ENCODE measurements around the gene CYTH1. TPM values are rescaled to one million over a fixed set of nuclear protein-coding genes. Genes with fewer than 3 reads are reported as not detected.
A peak's percentile ranks its signal among the peaks of the same experiment; 100 is the strongest.

The CYTH1 gene
- total and polyA plus RNA-seq, 2 donors (not counting 1 experiment from before 2014, with no cell fraction given) = 255 to 353 TPM

GRCh38 chr17:78735832-78736525, 46.1 kb downstream of the CYTH1 start:
- ATAC-seq (ENCODE audit: low read depth) = peak; percentile 31
- peak overlapping the region; percentile 89 for H3K27ac Mint-ChIP-seq
- ChIA-PET CTCF (interaction anchor here (0.6 to 7.0 kb wide), 16 partner anchors 10 to 105 kb away, joined by 3 to 65 read pairs (median 6); no protein-coding TSS in a partner anchor), POLR2A (interaction anchor here (0.5 to 2.3 kb wide), 9 partner anchors 14 to 75 kb away, joined by 3 to 10 read pairs (median 6); no protein-coding TSS in a partner anchor)
- Histone ChIP-seq H3K36me3 (replicated peaks in 1 of 2; ENCODE audit: control extremely low read depth in 1 of 2, control insufficient read depth in 1 of 2, extremely low read depth in 1 of 2, insufficient read depth in 2 of 2, low read length in 1 of 2) (peaks cover 3 to 10% of the 10 kb centered on the region in 2 experiments), H3K4me2 (replicated peaks; ENCODE audit: low read depth, low read length, poor library complexity, severe bottlenecking) (peak overlapping the region; percentile 81), H3K4me3 (ENCODE audit: control extremely low read depth in 1 of 5, extremely low read depth in 1 of 5, insufficient read depth in 1 of 5, low read depth in 2 of 5, low read length in 4 of 5) (peak overlapping the region; percentile 79 to 100 (median 85)), H3K27ac (ENCODE audit: low read length in 2 of 2) (peak overlapping the region; percentile 80 to 95), H3K4me1 (ENCODE audit: control insufficient read depth in 2 of 2, insufficient read depth in 2 of 2, low read length in 2 of 2) (peaks cover 78 to 82% of the 10 kb centered on the region in 2 donors), H2AFZ (ENCODE audit: insufficient read depth, low read depth, low read length, poor library complexity, severe bottlenecking) (peak overlapping the region; percentile 35), H3K9me3 (ENCODE audit: control extremely low read depth in 1 of 3, control insufficient read depth in 2 of 3, insufficient read depth in 1 of 3, low read length in 2 of 3) (no peaks in the 10 kb centered on the region), H3K27me3 (replicated peaks in 1 of 4; ENCODE audit: control extremely low read depth in 1 of 4, control insufficient read depth in 3 of 4, insufficient read depth in 4 of 4, low read length in 3 of 4) (no peaks in the 10 kb centered on the region), H3K9ac (ENCODE audit: low read length) (peak overlapping the region; percentile 95), H4K20me1 (ENCODE audit: control insufficient read depth, insufficient read depth, low read length, poor library complexity, severe bottlenecking) (peaks cover 66% of the 10 kb centered on the region), H3K79me2 (ENCODE audit: control insufficient read depth, insufficient read depth, low read length) (peaks cover 97% of the 10 kb centered on the region)
- peaks cover 84% of the 10 kb centered on the region for H3K4me1 Mint-ChIP-seq
- DNase-seq = peak; percentile 66
- no peaks in the 10 kb centered on the region for H3K27me3 Mint-ChIP-seq
- H3K4me3 Mint-ChIP-seq = peak overlapping the region; percentile 91
- WGBS (ENCODE audit: insufficient coverage) = 0% methylated on average over 2 of the region's 6 CpGs
- H3K9me3 Mint-ChIP-seq (ENCODE audit: insufficient read depth) = no peaks in the 10 kb centered on the region
- TF ChIP-seq, protein P1, sequence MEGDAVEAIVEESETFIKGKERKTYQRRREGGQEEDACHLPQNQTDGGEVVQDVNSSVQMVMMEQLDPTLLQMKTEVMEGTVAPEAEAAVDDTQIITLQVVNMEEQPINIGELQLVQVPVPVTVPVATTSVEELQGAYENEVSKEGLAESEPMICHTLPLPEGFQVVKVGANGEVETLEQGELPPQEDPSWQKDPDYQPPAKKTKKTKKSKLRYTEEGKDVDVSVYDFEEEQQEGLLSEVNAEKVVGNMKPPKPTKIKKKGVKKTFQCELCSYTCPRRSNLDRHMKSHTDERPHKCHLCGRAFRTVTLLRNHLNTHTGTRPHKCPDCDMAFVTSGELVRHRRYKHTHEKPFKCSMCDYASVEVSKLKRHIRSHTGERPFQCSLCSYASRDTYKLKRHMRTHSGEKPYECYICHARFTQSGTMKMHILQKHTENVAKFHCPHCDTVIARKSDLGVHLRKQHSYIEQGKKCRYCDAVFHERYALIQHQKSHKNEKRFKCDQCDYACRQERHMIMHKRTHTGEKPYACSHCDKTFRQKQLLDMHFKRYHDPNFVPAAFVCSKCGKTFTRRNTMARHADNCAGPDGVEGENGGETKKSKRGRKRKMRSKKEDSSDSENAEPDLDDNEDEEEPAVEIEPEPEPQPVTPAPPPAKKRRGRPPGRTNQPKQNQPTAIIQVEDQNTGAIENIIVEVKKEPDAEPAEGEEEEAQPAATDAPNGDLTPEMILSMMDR (IDR thresholded peaks at IDR 0.05) = no peak
- TF ChIP-seq EZH2 (IDR thresholded peaks at IDR 0.05; ENCODE audit: borderline replicate concordance, insufficient read depth, low read depth, low read length, poor library complexity, severe bottlenecking) = no peak
- intact Hi-C loops (cut with micrococcal nuclease) = loop anchor here (1.0 to 10.0 kb wide), 7 partner anchors 9 to 109 kb away; partner anchors contain the start of genes CYTH1 and USP36

Data from B cell (primary cell).